Erythroblast (primary cell): ENCODE data around the gene PHACTR2.

Source experiments
- GATA1 ChIP-seq: IDR thresholded peaks from 2 replicates; pipeline ENCODE4 v1.6.1; 2011; ENCODE audit warnings: low read depth, mild to moderate bottlenecking, control low read depth, low read length, moderate library complexity
- POLR2A ChIP-seq: IDR thresholded peaks from 2 replicates; pipeline ENCODE4 v1.6.1; 2011; ENCODE audit warnings: mild to moderate bottlenecking, low read length

GRCh38 chr6:143698329-143698728 is 20.6 kb downstream of the PHACTR2 start:
- no peak for TF ChIP-seq POLR2A
- no peak for TF ChIP-seq GATA1
